Fibroblast of villous mesenchyme (primary cell): ENCODE data around the gene HEXA. TPM values are rescaled to one million over a fixed set of nuclear protein-coding genes. Genes with fewer than 3 reads are reported as not detected.
A peak's percentile ranks its signal among the peaks of the same experiment; 100 is the strongest.

ENCODE experiments used
- DNase-seq: peaks from one replicate; pipeline ENCODE4 v3.0.0-alpha.2; 2010; ENCODE audit warnings: low read depth
- H3K4me3 ChIP-seq: 2 replicates; pipeline ENCODE4 v1.5.1; 2011; ENCODE audit warnings: low read depth, mild to moderate bottlenecking, low read length
- CTCF ChIP-seq: IDR thresholded peaks from 2 replicates; pipeline ENCODE4 v1.5.1; 2012; ENCODE audit warnings: low read depth, mild to moderate bottlenecking, low read length; ENCODE audit not compliant: insufficient read depth
- total RNA-seq: library from RNA; depleted of rRNA; stranded (reverse); fragments of >200 nt; gene quantifications from 2 replicates; pipeline ENCODE4 v1.2.3, GENCODE V29; 2012

The HEXA gene
- total RNA-seq, 1 donor: 44.9 TPM

- no peak for DNase-seq
- no peak for TF ChIP-seq CTCF
- no peak overlapping the region for H3K4me3 ChIP-seq
Measured at GRCh38 chr15:72331021-72331420, 44.8 kb downstream of the HEXA start.

GRCh38 chr15:72323752-72324151 lies 52.1 kb downstream of the HEXA start:
- TF ChIP-seq CTCF: no peak
- H3K4me3 ChIP-seq: no peak overlapping the region
- DNase-seq: no peak

- no peak for TF ChIP-seq CTCF
- H3K4me3 ChIP-seq: peak within 1 kb of the TSS; percentile 58
- peak; percentile 90 for DNase-seq
Measured at GRCh38 chr15:72319985-72320671, 55.7 kb downstream of the HEXA start, which contains the start of gene CELF6. Gene CELF6 (minus strand): TSS chr15:72320157. CDS start chr15:72319874, 283 bp downstream.

GRCh38 chr15:72319360-72319984 lies 56.3 kb downstream of the HEXA start:
- peak overlapping the region; percentile 58 for H3K4me3 ChIP-seq

GRCh38 chr15:72318408-72318942 lies 57.3 kb downstream of the HEXA start:
- no peak for DNase-seq
- no peak overlapping the region for H3K4me3 ChIP-seq
- no peak for TF ChIP-seq CTCF

More at GRCh38 chr15:72319360-72319984, 56.3 kb downstream of the HEXA start:
- no peak for TF ChIP-seq CTCF
- peak; percentile 64 for DNase-seq

GRCh38 chr15:72315706-72316370 lies 60.0 kb downstream of the HEXA start:
- no peak overlapping the region for H3K4me3 ChIP-seq
- peak; percentile 12 for DNase-seq
- TF ChIP-seq CTCF: no peak
